HG03521 (cell line): ENCODE measurements around the gene ACMSD.
"Not testable (repeated sequence)": the region's sequence is repeated elsewhere in the genome, so short reads cannot be mapped to it uniquely, and the experiment has no call there.

Source experiments
- ATAC-seq: cut with Tn5 transposase; IDR thresholded peaks from one replicate; pipeline ENCODE4 v1.9.1; 2021; ENCODE audit warnings: mild to moderate bottlenecking, moderate library complexity; ENCODE audit not compliant: unreplicated experiment

Gene ACMSD

GRCh38 chr2:134905168-134905567 lies 66.8 kb downstream of the ACMSD start:
- ATAC-seq = no peak

GRCh38 chr2:134906726-134907125 lies 68.3 kb downstream of the ACMSD start:
- ATAC-seq = no peak

GRCh38 chr2:134907441-134908116 lies 69.2 kb downstream of the ACMSD start:
- ATAC-seq = not testable (repeated sequence)

DNA sequence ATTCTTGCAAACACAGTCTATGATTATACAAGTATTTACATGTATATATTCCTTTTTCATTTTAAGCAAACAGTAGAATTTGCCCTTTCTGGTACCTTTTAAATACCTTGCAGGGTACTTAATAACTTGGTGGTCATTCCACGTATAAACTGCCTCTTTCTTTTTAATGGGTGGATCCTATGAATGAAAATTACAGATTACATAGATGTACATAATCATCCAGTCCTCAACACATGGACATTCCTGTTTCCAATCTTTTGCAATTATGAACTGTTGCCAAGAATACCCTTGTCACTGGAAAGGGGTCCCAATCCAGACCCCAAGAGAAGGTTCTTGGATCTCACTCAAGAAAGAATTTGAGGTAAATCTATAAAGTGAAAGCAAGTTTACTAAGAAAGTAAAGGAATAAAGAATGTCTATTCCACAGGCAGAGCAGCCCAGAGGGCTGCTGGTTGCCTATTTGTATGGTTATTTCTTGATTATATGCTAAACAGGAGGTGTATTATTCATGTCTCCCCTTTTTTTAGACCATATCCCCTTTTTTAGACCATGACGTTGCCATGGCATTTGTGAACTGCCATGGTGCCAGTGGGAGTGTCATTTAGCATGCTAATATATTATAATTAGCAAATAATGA lies 72.5 kb downstream of the ACMSD start:
- no peak for ATAC-seq

DNA sequence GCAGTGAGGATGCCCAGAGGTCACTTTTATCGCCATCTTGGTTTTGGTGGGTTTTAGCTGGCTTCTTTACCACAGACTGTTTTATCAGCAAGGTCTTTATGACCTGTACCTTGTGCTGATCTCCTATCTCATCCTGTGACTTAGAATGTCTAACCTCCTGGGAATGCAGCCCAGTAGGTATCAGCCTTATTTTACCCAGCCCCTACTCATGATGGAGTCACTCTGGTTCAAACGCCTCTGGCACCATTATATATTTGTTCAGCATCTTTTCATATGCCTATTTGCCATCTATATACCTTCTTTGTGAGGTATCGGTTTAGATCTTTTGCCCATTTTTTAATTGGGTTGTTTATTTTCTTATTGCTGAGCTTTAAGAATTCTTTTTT lies 73.0 kb downstream of the ACMSD start:
- no peak for ATAC-seq

DNA sequence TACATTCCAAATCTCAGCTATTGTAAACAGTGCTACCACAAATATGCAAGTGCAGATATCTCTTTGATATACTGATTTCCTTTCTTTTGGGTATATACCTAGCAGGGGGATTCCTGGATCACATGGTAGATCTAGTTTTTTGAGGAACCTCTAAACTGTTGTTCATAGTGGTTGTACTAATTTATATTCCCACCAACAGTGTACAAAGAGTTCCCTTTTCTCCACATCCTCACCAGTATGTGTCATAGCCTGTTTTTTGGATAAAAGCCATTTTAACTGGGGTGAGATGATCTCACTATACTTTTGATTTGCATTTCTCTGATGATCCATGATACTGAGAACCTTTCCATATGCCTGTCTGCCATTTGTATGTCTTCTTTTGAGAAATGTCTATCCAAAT lies 73.9 kb downstream of the ACMSD start:
- no peak for ATAC-seq

- ATAC-seq = no peak
Observed at GRCh38 chr2:134917360-134917865, 79.0 kb downstream of the ACMSD start.

- peak; percentile 70 for ATAC-seq
Observed at GRCh38 chr2:134917888-134918525, 79.6 kb downstream of the ACMSD start.

DNA sequence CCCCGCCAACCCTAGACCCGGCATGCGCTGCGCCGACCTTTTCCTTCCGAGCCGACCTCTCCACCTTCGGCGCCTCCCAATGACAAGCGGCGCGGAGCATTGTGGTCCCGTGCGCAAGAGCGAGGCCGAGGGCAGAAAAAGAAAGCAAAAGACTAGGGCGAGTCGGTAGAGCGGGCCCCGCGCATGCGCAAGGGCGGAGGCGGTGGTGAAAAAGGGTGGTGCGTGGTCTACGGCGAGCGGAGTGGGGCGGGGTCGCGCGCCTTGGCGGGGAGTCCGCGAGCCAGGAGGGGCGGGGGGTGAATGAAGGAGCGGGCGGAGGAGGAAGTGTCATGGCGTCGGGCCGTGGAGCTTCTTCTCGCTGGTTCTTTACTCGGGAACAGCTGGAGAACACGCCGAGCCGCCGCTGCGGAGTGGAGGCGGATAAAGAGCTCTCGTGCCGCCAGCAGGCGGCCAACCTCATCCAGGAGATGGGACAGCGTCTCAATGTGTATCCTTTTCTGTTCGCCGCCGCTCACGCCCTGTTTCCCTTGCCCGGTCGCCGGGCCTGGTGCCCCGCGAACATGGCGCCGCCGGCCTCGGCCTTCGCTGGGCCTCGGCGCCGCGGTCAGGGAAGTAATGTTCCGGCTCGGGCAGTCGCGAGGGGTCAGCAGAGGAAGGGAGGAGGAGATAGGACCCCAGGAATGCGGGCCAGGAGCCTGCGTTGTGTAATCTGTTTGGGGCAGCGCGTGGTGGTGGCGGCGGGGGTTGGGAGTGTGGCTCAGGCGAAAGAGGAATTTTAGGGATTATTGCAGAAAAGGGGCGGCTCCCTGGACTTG lies 80.3 kb downstream of the ACMSD start, which contains the start of gene CCNT2:
Gene CCNT2, plus strand, starts transcription at position 297 of the 815 bp plus-strand sequence. Its CDS starts 33 bp downstream, at position 330.
- peak; percentile 73 for ATAC-seq

DNA sequence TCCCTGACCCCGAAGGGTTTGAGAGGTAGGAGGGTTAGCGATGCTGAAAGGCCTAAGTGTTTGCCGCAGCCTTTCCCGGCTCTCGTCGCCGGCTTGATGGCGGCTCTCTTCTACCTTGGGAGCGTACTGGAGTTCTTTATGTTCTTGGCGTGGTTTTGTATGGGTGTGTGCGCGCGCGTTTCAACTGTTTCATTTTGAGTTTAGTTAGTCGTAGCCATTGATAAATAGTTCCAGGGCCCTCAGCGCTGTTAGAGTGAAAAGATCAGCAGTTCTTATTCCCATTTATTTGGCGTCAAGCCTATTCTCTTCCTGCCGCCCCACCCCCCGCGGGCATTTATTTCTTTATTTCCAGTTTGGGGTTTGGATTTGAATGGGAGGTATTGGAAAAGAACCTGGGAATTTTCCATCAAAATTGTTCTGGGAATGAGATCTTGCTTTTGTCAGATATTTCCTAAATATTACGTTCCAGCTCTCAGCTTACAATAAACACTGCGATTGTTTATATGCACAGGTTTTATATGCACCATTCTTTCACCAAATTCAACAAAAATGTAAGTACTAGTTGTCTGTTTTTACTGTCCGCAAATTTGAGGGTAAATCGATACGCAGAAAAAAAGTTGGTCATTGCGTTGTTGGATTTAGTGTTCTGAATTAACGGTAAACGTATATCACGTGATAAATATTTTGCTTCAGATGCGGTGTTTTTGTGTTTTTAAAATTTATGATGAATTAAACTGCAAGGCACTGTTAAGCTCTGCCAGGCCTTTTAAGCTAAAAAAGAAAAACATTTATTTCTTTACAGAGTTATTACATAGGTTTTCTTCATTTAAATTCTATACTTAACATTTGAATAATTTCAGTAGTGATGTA lies 81.2 kb downstream of the ACMSD start:
- ATAC-seq = peak; percentile 0

GRCh38 chr2:134924912-134925311 lies 86.5 kb downstream of the ACMSD start:
- ATAC-seq = no peak

- no peak for ATAC-seq
Observed at GRCh38 chr2:134926231-134926931, 88.0 kb downstream of the ACMSD start.

GRCh38 chr2:134927195-134927594 lies 88.8 kb downstream of the ACMSD start:
- ATAC-seq = no peak

GRCh38 chr2:134932864-134933526 lies 94.6 kb downstream of the ACMSD start:
- no peak for ATAC-seq

GRCh38 chr2:134933732-134934131 lies 95.3 kb downstream of the ACMSD start:
- ATAC-seq = no peak

GRCh38 chr2:134934150-134934549 lies 95.7 kb downstream of the ACMSD start:
- ATAC-seq = no peak

- no peak for ATAC-seq
Observed at GRCh38 chr2:134934641-134935040, 96.2 kb downstream of the ACMSD start.

DNA sequence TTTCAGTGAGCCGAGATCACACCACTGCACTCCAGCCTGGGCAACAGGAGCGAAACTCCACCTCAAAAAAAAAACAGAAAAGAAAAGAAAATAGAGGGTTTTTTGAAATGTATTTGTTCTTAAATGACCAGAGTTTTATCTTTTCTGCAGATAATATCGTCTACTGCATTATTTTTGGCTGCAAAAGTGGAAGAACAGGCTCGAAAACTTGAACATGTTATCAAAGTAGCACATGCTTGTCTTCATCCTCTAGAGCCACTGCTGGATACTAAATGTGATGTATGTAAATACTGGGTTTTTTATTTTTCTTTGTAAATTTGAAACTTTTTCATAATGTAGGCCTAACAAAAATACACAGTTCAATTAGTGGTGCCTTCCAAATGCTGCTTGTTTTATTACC lies 98.3 kb downstream of the ACMSD start:
- ATAC-seq = no peak

DNA sequence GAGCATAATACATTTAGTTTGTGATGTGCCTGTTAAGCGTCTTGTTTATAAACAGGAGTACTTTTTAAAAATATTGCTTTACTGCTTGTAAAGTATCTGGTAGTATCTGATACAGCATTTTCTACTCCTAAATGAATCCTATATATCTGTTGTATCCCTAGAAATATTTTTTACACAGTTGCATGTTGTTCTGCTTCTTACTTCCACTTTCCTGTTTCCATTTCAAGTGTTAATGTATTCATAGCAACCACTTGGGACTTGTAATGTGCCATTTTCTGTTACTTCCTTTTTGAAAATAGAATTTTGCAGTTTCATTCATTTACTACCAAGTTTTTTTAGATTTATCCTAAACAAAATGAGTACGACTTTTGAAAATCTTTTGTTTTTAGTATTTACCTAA lies 105.1 kb downstream of the ACMSD start:
- ATAC-seq = peak; percentile 55
